Lung (tissue), 12 donors: Measurements from ENCODE around the gene LIG3. TPM values are rescaled to one million over a fixed set of nuclear protein-coding genes. Genes with fewer than 3 reads are reported as not detected.
"Not testable (repeated sequence)": the region's sequence is repeated elsewhere in the genome, so short reads cannot be mapped to it uniquely, and the experiment has no call there.

Source experiments
- ATAC-seq: fragments of 200-7000 bp; cut with Tn5 transposase; one replicate; pipeline ENCODE4 v1.9.1; 2020; ENCODE audit warnings: moderate number of reproducible peaks; ENCODE audit not compliant: insufficient read depth, low FRiP score
- DNase-seq, 3 donors: peaks; one replicate each; pipeline ENCODE4 v3.0.0-alpha.2; 2013 to 2017
- H3K27ac ChIP-seq, 2 donors: one replicate each; pipeline ENCODE4 v1.5.1; 2013; ENCODE audit warnings: mild to moderate bottlenecking in 2 of 2, moderate library complexity in 2 of 2, control low read depth in 1 of 2, inconsistent platforms in 1 of 2, low read depth in 1 of 2, low read length in 1 of 2
- H3K27me3 ChIP-seq, 3 donors: one replicate each; pipeline ENCODE4 v1.5.1; 2013; ENCODE audit warnings: low read length in 2 of 3; ENCODE audit not compliant: control insufficient read depth in 3 of 3, insufficient read depth in 3 of 3
- H3K36me3 ChIP-seq, 4 donors: one replicate each; pipeline ENCODE4 v1.5.1; 2013; ENCODE audit warnings: low read length in 4 of 4, mild to moderate bottlenecking in 1 of 4, moderate library complexity in 1 of 4; ENCODE audit not compliant: control insufficient read depth in 4 of 4, insufficient read depth in 4 of 4
- H3K4me1 ChIP-seq, 5 donors: one replicate each; pipeline ENCODE4 v1.5.1; 2013; ENCODE audit warnings: low read length in 5 of 5, mild to moderate bottlenecking in 2 of 5, moderate library complexity in 1 of 5; ENCODE audit not compliant: control insufficient read depth in 5 of 5, insufficient read depth in 5 of 5
- H3K4me3 ChIP-seq: one replicate; pipeline ENCODE4 v1.5.1; 2013; ENCODE audit warnings: mild to moderate bottlenecking, control low read depth, moderate library complexity
- H3K9ac ChIP-seq, 2 donors: one replicate each; pipeline ENCODE4 v1.5.1; 2013; ENCODE audit warnings: low read length in 2 of 2, control low read depth in 1 of 2; ENCODE audit not compliant: insufficient read depth in 1 of 2
- H3K9me3 ChIP-seq, 4 donors: one replicate each; pipeline ENCODE4 v1.5.1; 2013; ENCODE audit warnings: low read length in 3 of 4, mild to moderate bottlenecking in 1 of 4, moderate library complexity in 1 of 4; ENCODE audit not compliant: control insufficient read depth in 4 of 4, insufficient read depth in 3 of 4
- CTCF ChIP-seq: IDR thresholded peaks from 2 replicates; pipeline ENCODE4 v1.5.1; 2012; ENCODE audit warnings: mild to moderate bottlenecking; ENCODE audit errors: control extremely low read depth, extremely low read depth
- WGBS, 2 donors: extraction: QIAGEN DNeasy Blood & Tissue Kit; methylation state at CpG; one replicate each; pipeline ENCODE4 v1.1.7; 2013; 5-methylcytosine and 5-hydroxymethylcytosine counted together
- polyA plus RNA-seq, 2 donors: library from polyadenylated mRNA; stranded (reverse); fragments of 200-250 nt; gene quantifications; one replicate each; pipeline ENCODE4 v1.2.1, GENCODE V29; 2013
- total RNA-seq, 2 donors: library from RNA; depleted of rRNA in 1 of 2; stranded (reverse); fragments of >200 nt in 1 of 2; gene quantifications; one replicate each; pipeline ENCODE4 v1.2.1, GENCODE V29; 2014 to 2021
- donor health status: control.
- donor health status: control.
- donor health status: Bipolar disorder and iron deficiency.
- donor health status: healthy.
- donor health status: DM: yes; HTN: yes; CAD: no.

Gene LIG3
- total and polyA plus RNA-seq, 4 donors, result 6.2 to 40.9 (median 26.1) TPM

DNA sequence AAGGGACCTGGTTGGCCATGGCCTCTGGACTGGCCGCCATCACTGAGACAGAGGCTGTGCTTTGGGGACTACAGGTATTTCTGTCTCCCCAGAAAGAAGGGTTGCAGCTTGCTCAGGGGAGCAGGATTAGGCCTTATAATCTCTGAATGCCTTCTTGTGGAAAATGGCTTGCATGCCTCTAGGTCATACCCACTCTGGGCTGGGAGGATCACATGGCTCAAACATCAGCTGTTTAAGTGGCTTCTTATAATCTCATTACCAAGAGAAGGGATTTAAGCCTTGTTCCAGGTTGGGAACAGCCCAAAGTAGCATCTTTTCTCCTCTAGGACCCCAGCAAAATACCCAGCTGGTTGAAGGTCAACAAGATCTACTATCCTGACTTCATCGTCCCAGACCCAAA is 19.1 kb downstream of the LIG3 start:
- no peaks in the 10 kb centered on the region for H3K9me3 ChIP-seq
- peaks cover 5 to 54% (median 42%) of the 10 kb centered on the region in 4 donors for H3K36me3 ChIP-seq
- WGBS, 2 donors, result 97 to 98% methylated on average over 2 of the region's 2 CpGs

DNA sequence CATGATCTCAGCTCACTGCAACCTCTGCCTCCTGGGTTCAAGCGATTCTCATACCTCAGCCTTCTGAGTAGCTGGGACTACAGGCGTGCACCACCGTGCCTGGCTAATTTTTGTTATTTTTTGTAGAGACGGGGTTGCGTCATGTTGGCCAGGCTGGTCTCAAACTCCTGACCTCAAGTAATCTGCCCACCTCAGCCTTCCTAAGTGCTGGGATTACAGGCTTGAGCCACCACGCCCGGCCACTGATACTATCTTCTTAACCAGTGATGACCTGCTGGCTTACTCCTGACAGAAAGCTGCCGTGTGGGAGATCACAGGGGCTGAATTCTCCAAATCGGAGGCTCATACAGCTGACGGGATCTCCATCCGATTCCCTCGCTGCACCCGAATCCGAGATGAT is 20.7 kb downstream of the LIG3 start:
- Histone ChIP-seq H3K4me1 (peaks cover 0 to 19% (median 15%) of the 10 kb centered on the region in 5 donors), H3K36me3 (peaks cover 0 to 40% (median 36%) of the 10 kb centered on the region in 4 donors)
- DNase-seq, ATAC-seq, H3K27me3 ChIP-seq, H3K4me3 ChIP-seq, H3K9ac ChIP-seq, H3K9me3 ChIP-seq, H3K27ac ChIP-seq: not testable (repeated sequence)
- 94 to 97% methylated on average over 14 of the region's 14 CpGs for WGBS, 2 donors

More for the DNA sequence above, 19.1 kb downstream of the LIG3 start:
- Histone ChIP-seq H3K27me3 (no peaks in the 10 kb centered on the region), H3K4me3 (no peak overlapping the region), H3K4me1 (peaks cover 0 to 19% (median 15%) of the 10 kb centered on the region in 5 donors), H3K27ac (no peak overlapping the region), H3K9ac (no peak overlapping the region)
- DNase-seq (no peak), ATAC-seq (no peak)
- TF ChIP-seq CTCF, result no peak

DNA sequence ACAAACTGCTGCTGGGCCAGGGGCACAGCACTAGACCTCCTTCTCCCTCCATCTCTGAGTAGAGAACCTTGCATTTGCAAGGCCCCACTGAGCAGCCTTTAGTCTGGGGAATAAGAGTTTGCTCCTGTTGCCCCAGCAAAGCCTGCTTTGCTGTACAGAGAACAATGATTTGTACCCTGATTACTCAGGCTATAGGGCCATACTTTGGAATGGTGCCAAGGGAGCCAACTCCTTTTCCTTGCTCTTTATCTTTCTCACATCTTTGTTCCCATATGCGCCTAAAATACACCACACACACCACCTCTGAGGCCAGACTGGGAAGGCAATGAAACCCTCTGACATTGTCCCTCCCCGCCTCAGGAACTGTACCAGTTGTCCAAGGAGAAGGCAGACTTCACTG is 21.2 kb downstream of the LIG3 start:
- Histone ChIP-seq H3K27ac (no peak overlapping the region), H3K9me3 (no peaks in the 10 kb centered on the region), H3K9ac (no peak overlapping the region), H3K4me1 (peaks cover 0 to 19% (median 14%) of the 10 kb centered on the region in 5 donors), H3K4me3 (no peak overlapping the region), H3K36me3 (peaks cover 0 to 40% (median 34%) of the 10 kb centered on the region in 4 donors), H3K27me3 (no peaks in the 10 kb centered on the region)
- ATAC-seq (no peak), DNase-seq (no peak)
- WGBS, 2 donors, result 87 to 88% methylated on average over 2 of the region's 2 CpGs
- no peak for TF ChIP-seq CTCF

DNA sequence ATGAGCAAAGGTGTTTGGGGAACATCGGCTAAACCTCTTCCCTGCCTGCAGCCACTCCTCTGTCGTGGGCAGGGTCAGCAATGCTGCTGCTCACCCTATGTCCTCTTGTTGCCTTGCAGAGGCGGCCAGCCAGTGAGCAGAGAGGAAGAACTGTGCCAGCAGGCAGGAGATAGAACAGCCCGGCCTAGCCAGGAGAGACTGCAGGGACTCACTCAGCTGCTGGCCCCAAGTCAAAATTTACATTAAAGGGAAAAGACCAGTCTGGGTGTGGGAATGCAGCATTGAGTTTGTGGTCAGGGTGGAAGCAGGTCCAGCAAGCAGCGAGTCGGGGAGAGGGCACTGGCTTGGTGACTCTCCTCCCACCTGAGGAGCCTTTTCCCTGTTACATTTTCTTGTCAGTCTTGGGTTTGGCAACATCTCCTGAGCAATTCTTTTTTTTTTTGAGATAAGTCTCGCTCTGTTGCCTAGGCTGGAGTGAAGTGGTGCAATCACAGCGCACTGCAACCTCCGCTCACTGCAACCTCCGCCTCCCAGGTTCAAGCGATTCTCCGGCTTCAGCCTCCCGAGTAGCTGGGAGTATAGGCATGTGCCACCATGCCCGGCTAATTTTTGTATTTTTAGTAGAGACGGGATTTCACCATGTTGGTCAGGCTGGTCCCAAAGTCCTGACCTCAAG is 22.7 kb downstream of the LIG3 start:
- ATAC-seq (no peak), DNase-seq (peak in 1 of 3 donors; percentile 23)
- WGBS, 2 donors, result 66 to 85% methylated on average over 15 of the region's 15 CpGs
- no peak for TF ChIP-seq CTCF
- no peak overlapping the region for H3K4me3 ChIP-seq
- H3K9me3 ChIP-seq, result no peaks in the 10 kb centered on the region
- no peak overlapping the region for H3K9ac ChIP-seq
- peaks cover 0 to 4% (median 0%) of the 10 kb centered on the region in 5 donors for H3K4me1 ChIP-seq
- peaks cover 0 to 47% (median 33%) of the 10 kb centered on the region in 4 donors for H3K36me3 ChIP-seq
- no peak overlapping the region for H3K27ac ChIP-seq
- no peaks in the 10 kb centered on the region for H3K27me3 ChIP-seq
